D721Med (cell line): ENCODE results near the gene NAA10.
A peak's percentile ranks its signal among the peaks of the same experiment; 100 is the strongest.

Source experiments
- DNase-seq: peaks from one replicate; pipeline ENCODE4 v3.0.0; 2011; ENCODE audit warnings: low spot score; ENCODE audit not compliant: insufficient read length
- FAIRE-seq: peaks from 2 replicates; lab custom pipeline; 2011; peaks lifted over from hg19 to GRCh38; lab: Jason Lieb, UNC
- TF ChIP-seq, protein P1 (sequence below): IDR thresholded peaks from 2 replicates; pipeline ENCODE4 v1.5.1; 2012; ENCODE audit warnings: mild to moderate bottlenecking, control low read depth; ENCODE audit not compliant: insufficient read depth; ENCODE audit errors: missing control alignments

Gene NAA10

DNA sequence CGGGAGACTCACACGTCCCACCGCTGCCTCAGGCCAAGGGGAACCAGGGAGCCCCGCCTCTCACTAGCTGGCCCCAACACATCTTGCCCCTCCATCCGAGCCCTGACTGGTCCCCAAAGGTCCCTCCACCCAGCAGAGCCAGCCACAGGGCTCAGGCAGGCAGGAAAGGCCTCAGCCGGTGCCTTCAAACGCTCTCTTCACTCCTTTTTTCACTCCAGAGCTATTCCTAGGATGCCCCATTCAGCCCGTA lies 7.2 kb downstream of the NAA10 start:
- no peak for FAIRE-seq
- DNase-seq = no peak
- TF ChIP-seq, protein P1, sequence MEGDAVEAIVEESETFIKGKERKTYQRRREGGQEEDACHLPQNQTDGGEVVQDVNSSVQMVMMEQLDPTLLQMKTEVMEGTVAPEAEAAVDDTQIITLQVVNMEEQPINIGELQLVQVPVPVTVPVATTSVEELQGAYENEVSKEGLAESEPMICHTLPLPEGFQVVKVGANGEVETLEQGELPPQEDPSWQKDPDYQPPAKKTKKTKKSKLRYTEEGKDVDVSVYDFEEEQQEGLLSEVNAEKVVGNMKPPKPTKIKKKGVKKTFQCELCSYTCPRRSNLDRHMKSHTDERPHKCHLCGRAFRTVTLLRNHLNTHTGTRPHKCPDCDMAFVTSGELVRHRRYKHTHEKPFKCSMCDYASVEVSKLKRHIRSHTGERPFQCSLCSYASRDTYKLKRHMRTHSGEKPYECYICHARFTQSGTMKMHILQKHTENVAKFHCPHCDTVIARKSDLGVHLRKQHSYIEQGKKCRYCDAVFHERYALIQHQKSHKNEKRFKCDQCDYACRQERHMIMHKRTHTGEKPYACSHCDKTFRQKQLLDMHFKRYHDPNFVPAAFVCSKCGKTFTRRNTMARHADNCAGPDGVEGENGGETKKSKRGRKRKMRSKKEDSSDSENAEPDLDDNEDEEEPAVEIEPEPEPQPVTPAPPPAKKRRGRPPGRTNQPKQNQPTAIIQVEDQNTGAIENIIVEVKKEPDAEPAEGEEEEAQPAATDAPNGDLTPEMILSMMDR = no peak

DNA sequence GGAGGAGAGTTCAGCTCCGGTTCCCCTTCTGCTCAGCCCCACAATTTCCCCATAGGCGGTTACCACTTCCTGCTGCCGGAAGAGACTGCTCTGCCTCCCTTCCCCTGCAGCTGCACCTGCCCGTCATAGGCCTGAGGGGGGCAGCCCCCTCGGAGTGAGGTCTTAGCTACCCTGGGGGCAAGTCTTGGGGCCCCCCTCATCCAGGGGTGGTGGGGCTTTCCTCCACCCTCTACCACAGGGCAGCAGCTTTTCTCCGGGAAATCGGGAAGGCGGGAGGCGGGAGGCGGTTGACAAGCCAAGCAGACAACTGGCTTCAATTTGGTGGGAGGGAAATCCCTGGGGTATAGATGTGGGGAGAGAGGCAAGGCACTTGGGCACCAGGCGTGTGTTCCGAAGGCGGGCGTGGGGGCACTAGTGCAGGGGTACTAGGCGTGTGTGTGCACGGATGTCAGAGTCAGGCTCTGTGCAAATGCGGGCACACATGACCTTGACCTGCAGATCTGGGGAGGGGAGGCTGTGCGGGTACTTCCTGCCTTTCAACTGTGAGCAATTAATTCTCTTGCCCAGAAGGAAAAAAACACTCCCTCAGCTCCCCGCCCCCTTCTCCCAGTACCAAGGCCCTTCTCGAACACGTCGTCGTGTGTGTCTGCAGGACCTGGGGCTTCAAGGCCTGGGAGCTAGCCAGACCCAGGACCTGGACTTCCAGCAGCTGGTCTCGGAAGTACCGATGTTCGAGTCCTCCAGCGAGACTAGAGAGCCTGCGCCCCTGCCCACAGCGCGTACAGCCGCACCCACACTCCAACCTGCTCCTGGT lies 7.8 kb downstream of the NAA10 start:
- TF ChIP-seq, protein P1 = no peak
- FAIRE-seq = no peak
- no peak for DNase-seq

DNA sequence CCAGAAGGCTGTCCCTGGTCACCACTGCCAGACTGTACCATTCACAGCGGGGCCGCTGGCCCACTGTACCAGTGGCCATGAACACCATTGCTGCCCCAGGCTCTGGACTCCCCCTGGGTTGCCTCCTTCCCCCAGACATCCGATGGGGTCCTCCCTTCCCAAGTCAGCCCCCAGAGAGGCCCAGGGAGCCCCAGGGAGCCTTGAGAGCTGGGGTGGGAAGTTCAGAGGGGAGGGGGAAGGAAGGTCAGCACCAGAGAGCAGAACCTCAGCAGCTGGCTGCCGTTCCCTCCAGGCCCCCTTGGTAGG lies 8.3 kb downstream of the NAA10 start:
- DNase-seq (no peak), FAIRE-seq (no peak)
- TF ChIP-seq, protein P1 = no peak

DNA sequence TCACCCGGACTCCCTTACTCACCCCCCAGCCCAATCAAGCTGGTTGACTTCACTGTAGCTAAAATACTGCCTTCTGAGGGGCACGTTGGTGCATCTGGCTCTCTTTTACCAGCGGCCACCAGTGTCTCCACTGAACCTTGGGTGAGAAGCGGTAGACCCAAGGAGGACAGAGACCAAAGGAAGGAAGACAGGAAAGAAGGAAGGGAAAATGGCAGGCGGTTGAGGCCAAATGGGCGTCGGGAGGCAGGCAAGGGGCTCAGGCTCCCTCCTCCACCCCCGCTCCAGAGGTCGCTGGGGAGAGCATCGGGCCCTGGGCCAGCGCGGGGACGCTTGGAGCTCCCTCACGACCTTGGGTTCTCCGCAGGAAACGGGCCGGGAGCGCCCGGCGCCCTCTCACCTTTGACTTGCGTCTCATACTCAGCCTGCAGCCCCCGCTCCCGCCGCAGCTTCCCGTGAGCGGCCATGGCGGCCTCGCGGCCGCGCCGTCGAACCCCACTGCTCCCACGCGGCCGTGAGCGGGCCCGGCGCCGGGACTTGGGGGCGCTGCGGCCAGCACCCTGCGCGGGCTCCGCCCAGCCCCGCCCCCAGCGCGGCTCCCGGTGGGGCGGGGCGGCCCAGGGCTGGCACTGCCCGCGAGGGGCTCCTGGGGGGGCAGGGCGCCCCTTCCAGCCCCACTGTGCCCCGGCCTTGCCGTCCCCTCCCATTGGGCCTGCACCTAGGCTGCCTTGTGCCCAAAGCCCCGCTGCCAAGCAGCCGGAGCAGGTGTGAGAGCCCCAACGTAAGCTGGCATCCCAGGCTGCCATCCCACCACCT lies 8.9 kb downstream of the NAA10 start, which contains the start of gene ARHGAP4:
Gene ARHGAP4, minus strand, starts transcription at position 526 of the 813 bp plus-strand sequence. Its CDS starts 62 bp downstream, at position 464.
- DNase-seq = no peak
- FAIRE-seq = no peak
- TF ChIP-seq, protein P1 = no peak

DNA sequence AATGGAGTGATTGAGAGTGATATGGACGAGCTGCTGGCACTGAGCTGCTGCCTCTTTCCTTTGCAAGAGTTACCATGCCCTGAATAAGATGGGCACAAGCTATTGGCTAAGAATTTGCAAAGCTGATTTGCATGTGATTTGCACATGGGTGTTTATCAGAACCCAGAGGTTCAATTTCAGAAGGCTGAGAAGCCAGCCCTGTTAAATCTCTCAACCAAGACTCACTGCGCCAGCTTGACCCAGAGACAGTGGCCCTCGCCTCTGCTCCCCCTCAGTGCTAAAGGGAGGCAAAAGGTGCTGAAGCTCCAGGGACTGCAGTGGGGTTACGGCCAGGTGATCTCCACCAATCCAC lies 9.5 kb downstream of the NAA10 start:
- TF ChIP-seq, protein P1 = no peak
- FAIRE-seq = no peak
- DNase-seq = no peak

DNA sequence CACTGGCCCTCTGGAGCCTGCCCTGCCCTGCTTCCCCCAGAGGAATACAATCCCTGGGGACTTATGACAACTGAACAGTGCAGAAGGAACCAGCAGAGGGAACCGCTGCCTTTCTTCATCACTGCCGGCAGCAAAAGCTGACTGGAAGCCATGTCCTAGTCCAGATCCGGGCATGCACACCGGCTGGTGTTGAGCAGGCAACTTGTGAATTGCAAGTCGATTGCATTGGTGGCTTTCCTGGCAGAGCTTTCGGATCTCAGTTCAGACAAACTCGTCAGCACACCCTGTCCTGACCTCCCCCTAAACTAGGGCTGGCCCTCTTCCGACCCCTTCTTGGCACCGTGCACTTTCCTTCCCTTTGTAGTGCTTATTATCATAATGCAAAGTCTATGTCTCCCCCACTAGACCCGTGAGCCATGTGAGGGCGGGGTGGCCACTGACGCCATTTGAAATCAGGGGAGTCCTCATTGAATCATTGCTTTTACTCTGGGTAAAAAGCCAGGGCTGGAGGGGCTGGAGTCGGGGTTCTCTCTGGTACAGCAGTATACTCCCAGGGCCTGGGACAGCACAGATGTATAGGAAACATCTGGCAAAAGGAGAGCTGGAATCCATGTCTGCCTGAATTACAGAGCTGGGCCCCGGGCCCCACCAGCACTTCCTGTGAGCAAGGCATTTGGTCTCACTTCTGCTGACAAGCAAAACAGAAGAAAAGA lies 10.5 kb downstream of the NAA10 start:
- peak; percentile 49 for DNase-seq
- no peak for FAIRE-seq
- TF ChIP-seq, protein P1 = no peak
